ENCODE results near the gene CDIPT. TPM values are rescaled to one million over a fixed set of nuclear protein-coding genes. Genes with fewer than 3 reads are reported as not detected.

The CDIPT gene
- total and polyA plus RNA-seq, 2 of the 4 experiments (the other 2 are of a cell fraction) = 47.1 to 100 TPM

GRCh38 chr16:29897333-29897732, 34.3 kb upstream of the CDIPT start:
- in situ Hi-C loops (cut with MboI; ENCODE audit: low sequenced_read_pairs) = no loop called here
- Histone ChIP-seq H2BK5ac (ENCODE audit: low read depth, low read length, poor library complexity, severe bottlenecking) (no peak overlapping the region), H4K5ac (ENCODE audit: low read depth, low read length) (no peak overlapping the region), H4K20me1 (ENCODE audit: insufficient read depth, low read length) (peaks cover 7% of the 10 kb centered on the region; the same call in 1 of the 2 replicates), H3K9me3 (ENCODE audit: control insufficient read depth, insufficient read depth, low read length) (no peaks in the 10 kb centered on the region), H3K9me1 (ENCODE audit: insufficient read depth, low read length) (no peaks in the 10 kb centered on the region; the same call in 1 of the 2 replicates), H3K4me1 (ENCODE audit: control insufficient read depth, insufficient read depth, low read length) (peaks cover 10% of the 10 kb centered on the region), H2BK120ac (ENCODE audit: low read depth, low read length) (no peak overlapping the region), H2AFZ (replicated peaks; ENCODE audit: low read length, poor library complexity) (no peak overlapping the region), H4K91ac (ENCODE audit: insufficient read depth, low read depth, low read length) (no peak overlapping the region), H3K36me3 (ENCODE audit: control insufficient read depth, insufficient read depth, low read length) (0 out of 2 replicates have a peak, but pooled peaks cover 2% of the 10 kb centered on the region), H3K23ac (ENCODE audit: low read depth, low read length) (no peak overlapping the region), H3K27me3 (ENCODE audit: control insufficient read depth, insufficient read depth, low read length) (peaks cover 5% of the 10 kb centered on the region; the same call in 1 of the 2 replicates), H3K4ac (ENCODE audit: low read depth, low read length) (no peak overlapping the region), H3K18ac (ENCODE audit: low read depth, low read length) (no peak overlapping the region), H3K56ac (ENCODE audit: extremely low read depth, insufficient read depth, low read length) (no peak overlapping the region), H3K14ac (replicated peaks; ENCODE audit: low read depth, low read length) (no peak overlapping the region), H4K8ac (ENCODE audit: low read depth in 2 of 2, low read length in 2 of 2) (no peak overlapping the region), H2AK9ac (replicated peaks; ENCODE audit: low read depth, low read length, poor library complexity) (no peak overlapping the region), H3K4me2 (ENCODE audit: low read depth, low read length) (no peak overlapping the region), H3K79me1 (ENCODE audit: low read depth in 1 of 2, low read length in 2 of 2) (peaks cover 4 to 18% of the 10 kb centered on the region in 2 experiments; a peak in 3 of 4 replicates), H3K4me3 (ENCODE audit: insufficient read depth, low read depth, low read length) (no peak overlapping the region), H3K9ac (ENCODE audit: low read depth, low read length) (no peak overlapping the region), H2AK5ac (ENCODE audit: low read depth, low read length) (no peak overlapping the region), H2BK15ac (ENCODE audit: low read depth, low read length) (no peak overlapping the region), H2BK20ac (ENCODE audit: low read depth, low read length) (no peak overlapping the region), H3K27ac (ENCODE audit: insufficient read depth, low read length) (no peak overlapping the region)
- no peak for DNase-seq
- dilution Hi-C loops (cut with HindIII; ENCODE audit: low sequenced_read_pairs, unreplicated experiment) = no loop called here
- TF ChIP-seq RCOR1 (IDR thresholded peaks at IDR 0.05; ENCODE audit: insufficient replicate concordance, low read length) (no peak), MAFK (IDR thresholded peaks at IDR 0.05; ENCODE audit: low read depth, low read length) (no peak), ELK1 (IDR thresholded peaks at IDR 0.05; ENCODE audit: borderline replicate concordance, low read depth, low read length) (no peak), CHD1 (IDR thresholded peaks at IDR 0.05; ENCODE audit: low read depth, low read length) (no peak), SMC3 (IDR thresholded peaks at IDR 0.05; ENCODE audit: low read depth, low read length) (no peak), USF2 (IDR thresholded peaks at IDR 0.05; ENCODE audit: low read depth, low read length) (no peak), RFX5 (IDR thresholded peaks at IDR 0.05; ENCODE audit: low read depth, low read length) (no peak), CTCF (conservative IDR thresholded peaks at IDR 0.05; ENCODE audit: low read depth, low read length) (no peak), BHLHE40 (IDR thresholded peaks at IDR 0.05; ENCODE audit: low read depth, low read length) (no peak), MXI1 (IDR thresholded peaks at IDR 0.05; ENCODE audit: borderline replicate concordance, low read depth, low read length) (no peak), FOS (IDR thresholded peaks at IDR 0.05; ENCODE audit: low read depth, low read length) (no peak), CEBPB (IDR thresholded peaks at IDR 0.05; ENCODE audit: low read depth, low read length) (no peak), POLR2A (IDR thresholded peaks at IDR 0.05; ENCODE audit: low read depth, low read length) (no peak), RAD21 (IDR thresholded peaks at IDR 0.05; ENCODE audit: low read length) (no peak), MAZ (IDR thresholded peaks at IDR 0.05; ENCODE audit: borderline replicate concordance, low read depth, low read length) (no peak), NFE2L2 (IDR thresholded peaks at IDR 0.05; ENCODE audit: low read depth, low read length) (no peak)
- ChIA-PET POLR2A (ENCODE audit: unreplicated experiment) (no interaction called here), CTCF (no interaction called here)
- intact Hi-C loops (cut with micrococcal nuclease) = no loop called here
- BruUV-seq (replicated peaks) = no TSS peak
- no peak for ATAC-seq (ENCODE audit: low read depth)
- WGBS, 2 experiments (ENCODE audit: extremely low coverage in 2 of 2, insufficient read length in 1 of 2) = 60% methylated on average over 3 of the region's 4 CpGs; no CpG with 5 or more reads in 1 of the 2 experiments

All from IMR-90 (cell line).